Activated CD4-positive, alpha-beta T cell treated with anti-CD3 and anti-CD28 coated beads, Interleukin-2, amount 50 U/mL, for 24 hours (primary cell): Measurements from ENCODE around the gene ALOX15.
"Not testable (repeated sequence)": the region's sequence is repeated elsewhere in the genome, so short reads cannot be mapped to it uniquely, and the experiment has no call there.

ENCODE experiments used
- DNase-seq, 2 donors: peaks; one replicate each; pipeline ENCODE4 v3.0.0-alpha.2; 2020; ENCODE audit warnings: low read depth in 1 of 2, low spot score in 1 of 2

The ALOX15 gene

DNA sequence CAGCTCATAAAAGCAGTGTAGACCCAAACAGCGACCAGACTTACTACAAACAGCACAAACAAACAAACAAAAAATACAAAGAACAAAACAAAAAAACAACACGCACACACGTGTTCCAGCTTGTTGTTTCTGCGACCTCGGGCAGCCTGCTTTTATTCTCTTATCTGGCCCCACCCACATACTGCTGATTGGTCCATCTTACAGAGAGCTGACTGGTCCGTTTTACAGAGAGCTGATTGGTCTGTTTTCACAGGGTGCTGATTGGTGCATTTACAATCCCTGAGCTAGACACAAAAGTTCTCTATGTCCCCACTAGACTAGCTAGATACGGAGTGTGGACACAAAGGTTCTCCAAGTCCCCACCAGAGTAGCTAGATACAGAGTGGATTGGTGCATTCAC lies 14.5 kb upstream of the ALOX15 start:
- DNase-seq: not testable (repeated sequence)

DNA sequence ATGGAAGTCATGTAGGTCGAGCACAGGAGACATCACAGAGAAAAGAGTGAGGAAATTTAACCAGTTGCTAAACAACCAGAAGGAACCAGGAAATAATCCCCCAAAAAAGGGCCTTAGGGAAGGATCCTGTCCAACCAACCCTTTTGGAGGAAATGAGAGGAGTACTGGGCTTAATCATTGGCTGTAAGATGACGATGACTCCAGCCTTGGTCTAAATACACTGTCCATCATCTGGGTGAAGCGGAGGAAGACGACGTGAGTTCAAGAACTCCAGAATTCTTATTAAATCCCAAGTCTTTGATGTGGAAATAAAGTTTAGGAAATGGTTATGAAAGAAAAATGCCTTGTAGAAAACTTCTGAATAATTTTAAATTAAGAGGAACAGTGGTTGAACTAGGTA lies 11.5 kb upstream of the ALOX15 start:
- no peak for DNase-seq

DNA sequence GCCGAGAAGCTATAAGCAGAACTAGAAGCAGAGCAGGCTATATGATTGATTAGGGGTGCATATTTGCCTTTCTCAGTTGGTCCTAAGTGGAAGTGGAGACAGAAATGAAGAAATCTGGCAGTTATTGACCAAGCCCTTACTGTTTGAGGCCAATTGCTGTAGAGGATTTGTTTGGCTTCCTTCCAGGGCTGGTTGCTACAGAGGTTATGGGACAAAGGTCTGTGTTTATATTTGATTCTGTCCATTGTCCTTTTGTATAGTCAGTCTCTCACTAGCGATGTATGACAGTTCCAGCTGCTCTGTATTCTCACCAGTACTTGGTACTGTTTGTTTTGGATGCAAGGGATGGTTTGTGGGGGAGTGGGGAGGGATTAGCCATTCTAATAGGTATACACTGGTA lies 7.3 kb upstream of the ALOX15 start:
- no peak for DNase-seq

DNA sequence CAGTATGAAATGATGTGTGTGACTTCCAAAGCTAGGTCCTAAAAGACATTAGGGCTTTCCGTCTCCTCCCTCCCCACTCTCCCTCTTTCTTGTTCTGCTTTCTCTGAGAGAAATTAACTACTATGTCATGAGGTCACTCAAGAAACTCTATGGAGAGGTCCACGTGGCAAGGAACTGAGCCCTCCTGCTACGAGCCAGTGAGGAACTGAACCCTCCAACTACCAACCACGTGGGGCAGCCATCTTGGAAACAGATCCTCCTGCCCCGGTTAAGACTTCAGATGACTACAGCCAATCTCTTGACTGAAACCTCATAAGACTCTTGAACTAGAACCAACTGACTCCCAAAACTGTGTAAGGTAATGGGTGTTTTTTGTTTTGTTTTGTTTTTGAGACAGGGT lies 4.2 kb upstream of the ALOX15 start:
- no peak for DNase-seq

DNA sequence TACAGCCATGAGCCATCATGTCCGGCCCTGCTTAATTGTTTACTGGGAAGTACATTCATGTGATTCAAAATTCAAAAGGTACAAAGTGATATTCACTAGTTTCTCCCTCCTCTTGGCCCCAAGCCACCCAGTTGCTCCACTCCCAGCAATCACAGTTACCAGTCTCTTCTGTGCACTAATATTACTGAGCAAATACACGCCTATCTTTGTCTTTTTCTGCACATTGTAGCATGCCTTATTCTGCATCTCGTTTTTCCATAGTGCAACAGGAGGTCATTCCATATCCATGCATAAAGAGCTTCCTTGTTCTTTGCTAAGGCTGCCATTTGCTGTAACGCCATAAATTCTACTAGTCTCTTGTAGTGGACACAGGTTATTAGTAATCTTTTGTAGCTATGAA lies 2.2 kb upstream of the ALOX15 start:
- no peak for DNase-seq

DNA sequence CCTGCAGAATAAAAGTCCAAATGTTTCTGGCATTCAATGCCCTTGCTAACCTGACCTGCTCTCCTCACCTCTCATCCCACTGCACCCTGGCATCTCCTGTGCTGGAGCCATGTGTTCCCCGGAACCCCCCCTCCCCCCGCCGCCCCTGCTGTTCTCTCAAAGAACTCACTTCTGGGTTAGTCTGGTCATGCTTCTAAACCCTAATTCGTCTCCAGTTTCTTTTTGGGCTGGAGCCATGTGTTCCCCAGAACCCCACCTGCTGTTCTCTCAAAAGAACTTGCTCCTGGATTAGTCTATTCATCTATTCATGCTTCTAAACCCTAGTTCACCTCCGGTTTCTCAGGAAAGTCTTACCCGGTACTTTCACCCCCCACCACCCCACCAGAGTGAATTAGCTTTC lies 808 bp upstream of the ALOX15 start:
- DNase-seq: no peak

DNA sequence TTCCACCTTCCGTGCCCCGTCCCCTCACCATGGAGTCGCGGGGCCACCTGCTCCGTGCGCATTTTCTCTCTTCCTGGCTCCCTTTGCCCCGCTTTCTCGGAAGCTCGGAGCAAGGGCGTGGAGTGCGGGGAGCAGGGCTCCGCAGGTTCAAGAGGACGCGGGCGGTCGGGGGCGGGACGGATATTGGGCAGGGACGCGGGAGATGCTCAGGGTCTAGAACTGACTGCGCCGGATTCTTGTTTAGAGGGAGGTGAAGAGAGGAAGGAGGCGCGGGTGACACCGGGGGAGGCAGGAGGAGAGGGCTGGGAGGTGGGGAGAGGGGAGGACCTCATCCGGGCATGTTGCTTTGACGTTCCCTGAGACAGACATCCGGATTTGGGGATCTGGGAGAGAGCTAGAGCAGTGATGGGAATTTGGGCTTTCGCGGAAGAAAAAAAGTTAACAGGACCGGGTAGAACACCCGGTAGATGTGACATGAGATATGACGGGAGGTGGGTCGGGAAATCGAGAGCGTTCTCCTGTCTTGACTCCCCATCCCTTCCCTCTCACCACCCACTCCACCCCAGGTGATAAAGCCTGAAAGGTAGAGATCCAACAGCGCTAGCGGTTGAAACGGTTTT lies 799 bp downstream of the ALOX15 start:
- DNase-seq: not testable (repeated sequence)

DNA sequence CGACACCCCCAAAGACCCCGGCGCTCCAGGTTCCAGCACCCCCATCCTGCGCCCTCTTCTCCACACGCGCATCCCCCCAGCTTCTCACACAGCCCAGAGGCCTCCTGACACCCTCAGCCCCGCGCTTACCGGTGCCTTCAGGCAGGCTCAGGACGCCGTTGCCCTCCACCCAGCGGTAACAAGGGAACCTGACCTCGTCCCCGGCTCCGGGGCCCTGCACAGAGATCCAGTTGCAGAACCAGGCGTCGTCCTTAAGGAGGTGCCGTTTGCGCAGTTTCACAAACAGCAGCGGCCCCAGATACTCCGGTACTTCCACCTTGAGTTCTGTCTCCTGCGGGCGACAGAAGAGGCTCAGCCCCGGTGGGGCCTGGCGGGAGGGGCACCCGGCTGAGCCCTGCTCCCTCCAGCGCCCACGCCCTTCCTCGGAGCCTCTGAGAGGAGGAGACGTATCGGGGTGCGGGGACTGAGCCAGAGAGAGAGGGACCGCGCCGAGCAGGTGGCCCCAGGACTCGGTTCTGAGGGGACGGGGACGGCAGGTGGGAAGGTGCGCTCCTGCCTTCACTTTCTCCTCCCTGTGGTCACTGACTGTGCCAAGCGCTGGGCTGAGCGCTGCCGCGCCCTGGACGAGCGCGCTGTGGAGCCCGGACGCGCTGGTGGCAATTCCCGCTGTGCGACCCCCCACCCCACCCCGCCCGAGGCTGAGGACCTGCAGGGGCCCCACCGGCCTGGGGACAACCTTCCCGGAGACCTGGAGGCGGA lies 2.0 kb downstream of the ALOX15 start:
- DNase-seq: peak in 1 of 2 donors; percentile 8

DNA sequence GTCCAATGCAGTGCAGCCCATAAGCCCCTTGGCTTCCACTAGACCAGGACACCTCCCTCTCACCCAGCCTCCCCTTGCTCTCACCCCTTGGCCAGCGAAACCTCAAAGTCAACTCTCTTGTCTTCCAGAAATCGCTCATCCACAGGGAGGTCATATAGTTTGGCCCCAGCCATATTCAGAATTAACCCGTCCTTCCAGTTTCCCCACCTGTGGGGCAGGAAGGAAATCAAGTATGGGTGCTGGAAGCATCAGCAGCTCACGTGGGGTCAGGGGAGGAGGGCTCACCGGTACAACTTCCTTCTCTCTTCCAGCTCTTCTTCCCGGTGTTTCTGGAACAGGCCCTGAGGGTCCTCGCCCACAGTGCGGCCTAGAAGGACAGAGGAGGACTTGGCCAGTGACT lies 2.7 kb downstream of the ALOX15 start:
- not testable (repeated sequence) for DNase-seq

DNA sequence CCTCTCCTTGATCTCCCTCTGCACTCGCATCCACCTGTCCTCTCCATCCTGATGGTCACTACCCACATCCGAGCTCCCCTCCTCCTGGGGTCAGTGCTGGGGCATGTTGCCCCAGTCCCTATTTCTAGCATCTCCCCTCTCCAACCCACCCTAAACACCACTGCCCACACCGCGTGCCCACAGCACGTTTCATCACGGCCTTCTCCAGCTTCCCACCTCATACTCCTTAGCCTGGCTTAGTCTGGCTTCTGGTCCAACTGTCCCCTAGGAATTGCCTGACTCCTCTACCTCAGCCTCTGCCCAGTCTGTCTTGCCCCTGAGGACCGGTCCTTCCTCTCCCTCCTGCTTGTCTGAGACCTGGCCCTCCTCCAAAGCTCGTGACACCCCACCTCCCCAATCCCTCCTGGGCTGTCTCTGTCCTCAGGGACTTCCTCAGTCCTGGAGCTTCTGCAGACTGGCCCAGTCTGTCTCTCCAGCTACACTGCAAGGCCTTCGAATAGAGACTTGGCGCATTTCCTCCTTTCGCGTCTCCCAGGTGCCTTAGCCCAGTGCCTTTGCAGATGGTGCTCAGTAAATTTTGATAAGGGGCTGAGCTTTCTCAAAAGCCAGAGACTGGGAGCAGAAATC lies 4.9 kb downstream of the ALOX15 start:
- DNase-seq: no peak

DNA sequence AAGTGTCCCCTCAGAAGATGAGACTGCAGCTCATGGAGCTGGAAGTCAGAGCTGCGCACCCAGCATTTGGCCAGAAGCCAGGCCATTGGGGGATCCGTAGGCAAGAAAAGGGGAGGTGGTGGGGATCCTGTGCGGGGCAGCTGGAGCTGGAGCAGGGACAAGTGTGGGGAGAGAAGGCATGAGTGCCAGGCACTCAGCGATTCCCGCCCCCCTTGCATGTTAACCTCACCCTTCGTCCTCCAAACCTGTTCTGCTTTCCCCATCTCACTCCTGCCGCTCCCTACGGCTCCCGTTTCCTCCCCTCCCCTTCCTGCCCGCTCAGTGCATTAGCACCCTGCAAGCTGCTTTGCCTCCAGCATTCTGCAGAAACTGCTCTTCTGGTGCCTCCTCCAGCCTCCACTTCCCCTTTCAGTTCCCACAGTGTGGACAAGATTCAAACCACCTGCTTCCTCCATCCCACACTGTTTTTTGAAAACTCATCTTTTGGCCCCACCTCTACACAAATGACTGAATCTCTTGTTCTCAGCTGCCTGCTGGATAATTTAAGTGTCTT lies 5.6 kb downstream of the ALOX15 start:
- DNase-seq: no peak

DNA sequence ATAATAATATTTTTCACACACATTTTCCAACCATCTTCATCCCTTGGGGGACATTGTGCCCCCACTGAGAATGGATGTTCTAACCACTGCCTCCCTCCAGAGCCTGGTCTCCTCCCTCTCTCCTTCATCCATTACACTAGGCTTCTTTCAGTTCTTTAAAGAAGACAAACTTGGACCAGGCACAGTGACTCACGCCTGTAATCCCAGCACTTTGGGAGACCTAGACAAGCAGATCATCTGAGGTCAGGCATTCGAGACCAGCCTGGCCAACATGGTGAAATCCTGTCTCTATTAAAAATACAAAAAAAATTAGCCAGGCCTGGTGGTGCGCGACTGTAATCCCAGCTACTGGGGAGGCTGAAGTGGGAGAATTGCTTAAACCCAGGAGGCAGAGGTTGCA lies 6.5 kb downstream of the ALOX15 start:
- no peak for DNase-seq

DNA sequence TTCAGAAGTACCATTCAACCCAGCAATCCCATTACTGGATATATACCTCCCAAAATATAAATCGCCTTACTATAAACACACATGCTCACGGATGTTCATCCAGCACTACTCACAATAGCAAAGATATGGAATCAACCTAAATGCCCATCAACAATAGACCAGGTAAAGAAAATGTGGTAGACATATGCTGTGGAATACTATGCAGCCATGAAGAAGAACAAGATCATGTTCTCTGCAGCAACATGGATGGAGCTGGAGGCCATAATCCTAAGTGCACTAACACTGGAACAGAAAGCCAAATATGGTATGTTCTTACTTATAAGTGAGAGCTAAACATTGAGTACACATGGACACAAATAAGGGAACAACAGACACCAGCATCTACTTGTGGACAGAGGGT lies 7.8 kb downstream of the ALOX15 start:
- no peak for DNase-seq

DNA sequence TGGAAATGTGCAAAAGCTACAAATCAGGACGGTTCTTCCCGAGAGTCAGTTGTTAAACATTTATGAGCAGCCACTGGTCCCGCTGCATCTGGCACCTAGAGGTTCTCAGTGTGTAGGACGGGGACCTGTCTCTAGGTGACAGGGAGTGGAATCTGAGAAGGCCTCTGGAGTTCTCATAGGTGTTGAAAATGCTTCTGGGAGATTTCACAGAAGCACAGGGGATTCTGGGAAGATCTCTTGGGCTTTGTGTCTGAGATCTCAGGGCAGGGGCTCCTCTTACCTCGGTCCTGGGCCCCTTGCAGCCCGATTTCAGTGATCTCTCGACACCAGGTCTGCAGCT lies 8.9 kb downstream of the ALOX15 start:
- no peak for DNase-seq

DNA sequence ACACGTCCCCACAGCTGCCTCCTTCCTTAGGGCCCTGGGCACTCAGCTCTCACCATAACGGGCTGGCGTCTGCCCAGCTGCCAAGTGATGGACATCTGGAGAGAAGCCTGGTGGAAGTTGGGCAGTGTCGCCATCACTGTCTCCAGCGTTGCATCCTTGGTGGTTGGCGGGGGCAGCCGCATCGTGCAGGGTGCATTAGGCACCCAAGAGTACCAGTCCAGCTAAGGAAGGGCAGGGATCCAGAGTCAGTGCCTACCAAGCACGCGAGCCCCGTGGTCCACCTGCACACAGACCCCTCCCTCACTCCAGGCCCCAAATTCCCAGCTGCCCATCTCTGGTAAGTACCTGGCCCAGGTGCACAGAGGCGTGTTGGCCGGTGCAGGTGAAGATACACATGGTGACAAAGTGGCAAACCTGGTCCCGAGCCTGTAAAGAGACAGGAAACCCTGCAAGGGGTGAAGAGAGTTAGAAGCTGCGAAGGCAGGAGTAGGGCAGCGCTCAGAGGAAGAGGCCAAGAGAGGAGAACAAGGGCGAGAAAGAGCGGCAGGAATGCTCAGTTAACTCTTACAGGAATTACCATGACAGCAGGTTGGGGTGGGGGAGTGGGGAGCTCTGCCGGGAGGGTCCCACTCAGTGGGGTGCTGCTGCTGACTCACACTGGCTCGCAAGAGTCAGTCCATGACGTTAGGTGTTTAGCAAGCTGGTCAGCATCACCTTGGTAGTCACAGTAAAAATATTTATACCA lies 9.5 kb downstream of the ALOX15 start:
- no peak for DNase-seq

DNA sequence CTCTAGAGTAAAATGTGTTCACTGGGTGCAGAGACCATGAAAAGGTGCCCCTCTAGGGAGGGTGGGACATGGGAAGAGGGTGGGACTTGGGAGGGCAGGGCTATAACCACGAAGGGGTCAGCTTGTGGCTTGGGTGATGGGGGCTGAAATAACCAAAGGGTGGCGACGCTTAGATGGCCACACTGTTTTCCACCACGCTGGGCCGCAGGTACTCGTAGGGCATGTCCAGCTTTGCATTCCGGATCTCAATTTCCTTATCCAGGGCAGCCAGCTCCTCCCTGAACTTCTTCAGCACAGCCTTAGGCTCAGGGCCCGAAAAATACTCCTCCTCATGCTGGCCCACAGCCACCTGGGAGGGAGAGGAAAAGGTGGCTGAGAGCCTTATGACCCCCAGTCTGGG lies 10.0 kb downstream of the ALOX15 start:
- no peak for DNase-seq

DNA sequence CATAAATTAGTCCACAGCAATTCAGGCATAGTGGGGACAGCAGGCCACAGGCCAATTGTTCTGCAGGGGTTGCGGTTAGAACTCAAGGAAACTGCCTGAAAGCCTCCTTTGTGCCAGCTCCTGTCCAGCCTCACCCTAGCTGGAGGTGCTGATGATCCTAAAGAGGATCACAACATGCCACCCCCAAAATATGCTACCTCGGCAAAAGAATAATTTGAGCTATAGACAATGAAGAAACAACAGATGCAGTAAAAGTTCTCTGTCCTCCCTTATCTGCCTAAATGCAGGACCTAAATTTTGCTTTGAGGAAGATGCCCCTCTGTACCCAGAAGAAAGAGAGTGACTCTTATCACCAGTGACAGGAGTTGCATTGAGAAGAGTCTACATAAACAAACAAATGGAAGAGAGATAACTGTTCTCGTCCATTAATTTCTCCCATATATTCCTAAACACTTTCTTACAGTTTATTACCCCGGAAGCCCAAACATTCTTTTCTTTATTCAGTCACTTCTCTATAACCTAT lies 14.7 kb downstream of the ALOX15 start:
- DNase-seq: no peak

DNA sequence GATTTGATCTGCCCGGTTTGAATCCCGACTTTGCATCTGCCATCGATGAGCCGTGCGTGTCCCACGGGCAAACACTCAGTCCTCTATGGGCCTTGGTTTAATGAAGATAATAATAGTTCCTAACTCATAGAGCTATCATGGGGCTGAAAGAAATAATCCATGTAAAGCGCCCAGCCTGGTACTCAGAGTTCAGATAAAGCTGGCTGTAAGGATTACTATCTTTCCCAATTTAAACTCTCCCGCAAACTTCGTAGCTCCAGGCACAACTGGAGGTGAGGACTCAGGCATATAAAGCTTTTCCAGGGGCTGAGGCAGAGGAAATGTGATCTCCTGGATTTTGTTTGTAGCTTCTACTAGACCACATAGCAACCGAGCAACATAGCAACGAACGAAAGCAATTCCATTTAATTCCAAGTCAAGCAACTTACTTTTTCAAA lies 16.3 kb downstream of the ALOX15 start:
- DNase-seq: no peak

DNA sequence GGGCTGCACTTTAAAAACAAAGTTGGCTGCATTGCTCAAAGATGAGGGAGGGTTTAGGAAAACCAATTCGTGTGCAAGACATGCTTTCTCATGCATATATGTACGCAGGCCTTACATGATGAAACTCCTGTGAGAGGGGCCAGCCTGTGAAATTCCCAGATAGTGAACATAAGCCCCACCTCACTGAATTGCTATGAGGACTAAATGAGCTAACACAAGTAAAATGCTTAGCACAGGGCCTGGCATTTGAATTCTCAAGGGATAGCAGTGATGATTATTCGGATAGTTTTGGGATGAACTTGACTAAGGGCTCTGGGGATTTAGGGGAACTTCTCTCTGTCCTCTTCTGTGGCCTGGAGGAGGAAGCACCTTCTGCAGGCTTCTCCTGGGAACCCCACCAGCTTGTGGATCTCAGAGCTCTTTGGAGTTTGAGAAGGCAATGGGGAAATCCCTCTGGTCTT lies 17.0 kb downstream of the ALOX15 start:
- not testable (repeated sequence) for DNase-seq

DNA sequence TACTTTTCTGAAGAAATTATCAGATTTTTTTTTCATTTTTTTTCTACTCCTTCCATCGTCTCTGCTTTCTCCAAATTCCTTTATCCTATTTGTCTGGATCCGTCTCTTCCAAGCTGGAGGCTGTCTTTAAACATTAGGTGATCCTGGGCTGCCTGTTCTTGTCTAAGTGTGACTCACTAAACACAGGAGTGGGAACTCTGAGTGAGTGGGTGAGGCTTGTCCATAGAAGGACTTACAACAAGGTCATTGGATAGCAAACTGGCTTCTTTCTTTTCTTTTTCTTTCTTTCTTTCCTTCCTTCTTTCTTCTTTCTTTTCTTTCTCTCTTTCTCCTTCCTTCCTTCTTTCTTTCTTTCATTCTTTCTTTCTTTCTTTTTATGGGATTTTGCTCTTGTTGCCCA lies 18.2 kb downstream of the ALOX15 start:
- DNase-seq: no peak

DNA sequence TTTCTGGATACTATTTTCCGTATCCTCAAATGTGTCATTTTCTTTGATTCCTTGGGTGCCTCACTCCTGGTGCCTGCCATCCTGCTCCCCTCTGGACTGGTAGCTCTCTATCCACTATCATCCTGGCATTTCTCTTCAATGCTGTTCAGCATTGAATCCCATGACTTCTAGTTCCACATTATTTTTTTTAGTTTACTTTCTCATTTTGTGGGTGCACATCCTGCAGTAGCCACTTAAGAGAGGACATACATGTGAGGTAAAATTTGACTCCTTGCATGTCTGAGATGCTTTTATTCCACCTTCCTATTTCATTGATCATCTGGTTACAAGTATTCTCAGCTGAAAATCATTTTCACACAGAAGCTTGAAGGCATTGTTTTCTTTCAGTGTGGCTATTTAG lies 19.1 kb downstream of the ALOX15 start:
- DNase-seq: no peak
